Measurements from ENCODE around the gene HDAC2.
"Not testable (repeated sequence)": the region's sequence is repeated elsewhere in the genome, so short reads cannot be mapped to it uniquely, and the experiment has no call there.

Gene HDAC2

DNA sequence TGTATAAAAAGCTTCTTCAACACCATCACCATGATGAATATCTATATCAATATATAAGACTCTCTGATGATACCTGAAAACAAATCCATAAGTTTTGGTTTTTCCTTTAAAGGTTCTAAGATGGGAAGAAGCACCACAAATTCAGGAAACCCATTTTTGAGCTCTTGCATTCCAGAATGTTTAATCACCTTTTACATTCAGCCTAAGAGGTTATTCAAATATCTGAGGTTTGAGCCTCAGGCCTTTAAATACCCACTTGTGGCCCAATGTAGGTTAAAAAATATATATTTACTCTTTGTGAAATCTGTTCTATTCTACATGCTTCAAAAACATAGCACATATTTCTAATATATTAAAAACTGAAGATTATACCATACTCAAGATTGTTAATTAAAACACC is 17.6 kb downstream of the HDAC2 start:
- Histone ChIP-seq H3K27ac (ENCODE audit: low read depth, low read length) (no peak overlapping the region), H3K9ac (ENCODE audit: low read depth in 1 of 2, low read length in 2 of 2) (no peak overlapping the region), H3K27me3 (ENCODE audit: control insufficient read depth in 1 of 2, insufficient read depth in 2 of 2, low read length in 2 of 2) (no peaks in the 10 kb centered on the region), H3K9me3 (ENCODE audit: control insufficient read depth in 1 of 2, low read length in 2 of 2) (no peaks in the 10 kb centered on the region), H3K4me1 (ENCODE audit: control insufficient read depth in 1 of 2, insufficient read depth in 2 of 2, low read length in 2 of 2) (peaks cover 0 to 6% of the 10 kb centered on the region in 2 donors), H3K36me3 (ENCODE audit: control insufficient read depth in 1 of 2, insufficient read depth in 2 of 2, low read length in 2 of 2) (peaks cover 23 to 51% of the 10 kb centered on the region in 2 donors), H3K4me3 (ENCODE audit: low read depth in 1 of 2, low read length in 2 of 2) (no peak overlapping the region)

DNA sequence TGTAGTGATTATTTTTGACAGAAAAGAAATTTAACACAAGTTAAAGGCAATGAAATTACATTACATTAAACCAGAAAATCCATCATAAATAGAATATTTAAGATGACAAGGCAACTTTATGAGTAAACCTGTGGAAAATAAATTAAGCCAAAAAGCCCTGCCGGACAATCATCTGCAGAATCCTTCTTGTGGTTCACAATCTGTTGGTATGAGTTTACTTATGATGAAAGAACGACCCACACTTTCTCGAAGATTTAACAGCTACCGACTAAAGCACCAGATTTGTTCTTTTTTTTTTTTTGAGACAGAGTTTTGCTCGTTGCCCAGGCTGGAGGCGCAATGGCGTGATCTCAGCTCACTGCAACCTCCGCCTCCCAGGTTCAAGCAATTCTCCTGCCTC is 21.4 kb downstream of the HDAC2 start:
- Histone ChIP-seq H3K36me3 (ENCODE audit: control insufficient read depth in 1 of 2, insufficient read depth in 2 of 2, low read length in 2 of 2) (peaks cover 18 to 56% of the 10 kb centered on the region in 2 donors), H3K27me3 (ENCODE audit: control insufficient read depth in 1 of 2, insufficient read depth in 2 of 2, low read length in 2 of 2) (no peaks in the 10 kb centered on the region), H3K4me1 (ENCODE audit: control insufficient read depth in 1 of 2, insufficient read depth in 2 of 2, low read length in 2 of 2) (no peaks in the 10 kb centered on the region), H3K9ac (ENCODE audit: low read depth in 1 of 2, low read length in 2 of 2) (no peak overlapping the region), H3K9me3 (ENCODE audit: control insufficient read depth in 1 of 2, low read length in 2 of 2) (no peaks in the 10 kb centered on the region), H3K27ac (ENCODE audit: low read depth, low read length) (no peak overlapping the region), H3K4me3 (ENCODE audit: low read depth in 1 of 2, low read length in 2 of 2) (no peak overlapping the region)

DNA sequence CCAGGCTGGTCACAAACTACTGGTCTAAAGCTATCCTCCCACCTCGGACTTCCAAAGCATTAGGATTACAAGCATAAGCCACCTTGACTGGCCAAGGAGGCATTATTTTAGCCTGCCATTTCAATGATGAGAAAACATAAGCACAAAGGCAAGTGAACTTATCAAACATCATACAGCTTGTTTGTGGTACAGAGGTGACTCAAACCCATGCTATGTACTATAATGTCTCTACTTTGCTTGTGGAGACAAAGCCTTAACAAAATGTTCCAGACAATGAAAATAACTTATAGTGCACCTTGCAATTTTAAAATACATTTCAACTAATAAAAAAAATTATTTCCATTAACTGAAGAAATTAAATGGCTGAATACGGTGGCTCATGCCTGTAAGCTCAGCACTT is 26.2 kb downstream of the HDAC2 start:
- Histone ChIP-seq H3K4me3 (ENCODE audit: low read depth in 1 of 2, low read length in 2 of 2) (no peak overlapping the region), H3K9me3 (ENCODE audit: control insufficient read depth in 1 of 2, low read length in 2 of 2) (no peaks in the 10 kb centered on the region), H3K27me3 (ENCODE audit: control insufficient read depth in 1 of 2, insufficient read depth in 2 of 2, low read length in 2 of 2) (no peaks in the 10 kb centered on the region), H3K4me1 (ENCODE audit: control insufficient read depth in 1 of 2, insufficient read depth in 2 of 2, low read length in 2 of 2) (no peaks in the 10 kb centered on the region), H3K9ac (ENCODE audit: low read depth in 1 of 2, low read length in 2 of 2) (no peak overlapping the region), H3K27ac (ENCODE audit: low read depth, low read length) (no peak overlapping the region), H3K36me3 (ENCODE audit: control insufficient read depth in 1 of 2, insufficient read depth in 2 of 2, low read length in 2 of 2) (peaks cover 19 to 62% of the 10 kb centered on the region in 2 donors)

DNA sequence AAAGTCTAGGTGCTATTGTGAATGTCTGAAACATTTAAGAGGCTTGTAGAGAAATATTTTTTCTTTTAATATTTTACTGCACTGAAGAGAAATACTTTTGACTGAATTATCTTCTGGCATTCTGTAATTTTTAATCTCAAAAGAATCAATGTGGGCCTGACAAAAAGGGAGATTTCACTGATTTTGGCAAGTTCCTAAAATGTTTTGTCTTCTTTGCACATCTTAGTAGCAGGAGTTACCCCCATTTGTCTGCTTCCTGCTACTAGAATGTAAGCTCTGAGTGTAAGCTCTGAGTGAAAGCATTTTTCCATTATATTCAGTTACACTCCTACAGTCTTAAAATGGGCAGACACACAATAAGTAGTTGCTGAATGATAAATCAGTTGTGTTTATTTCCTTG is 31.1 kb downstream of the HDAC2 start:
- Histone ChIP-seq H3K27me3 (ENCODE audit: control insufficient read depth in 1 of 2, insufficient read depth in 2 of 2, low read length in 2 of 2) (no peaks in the 10 kb centered on the region), H3K36me3 (ENCODE audit: control insufficient read depth in 1 of 2, insufficient read depth in 2 of 2, low read length in 2 of 2) (peaks cover 15 to 42% of the 10 kb centered on the region in 2 donors), H3K4me1 (ENCODE audit: control insufficient read depth in 1 of 2, insufficient read depth in 2 of 2, low read length in 2 of 2) (no peaks in the 10 kb centered on the region), H3K9ac (ENCODE audit: low read depth in 1 of 2, low read length in 2 of 2) (no peak overlapping the region), H3K27ac (ENCODE audit: low read depth, low read length) (no peak overlapping the region), H3K4me3 (ENCODE audit: low read depth in 1 of 2, low read length in 2 of 2) (no peak overlapping the region), H3K9me3 (ENCODE audit: control insufficient read depth in 1 of 2, low read length in 2 of 2) (no peaks in the 10 kb centered on the region)

DNA sequence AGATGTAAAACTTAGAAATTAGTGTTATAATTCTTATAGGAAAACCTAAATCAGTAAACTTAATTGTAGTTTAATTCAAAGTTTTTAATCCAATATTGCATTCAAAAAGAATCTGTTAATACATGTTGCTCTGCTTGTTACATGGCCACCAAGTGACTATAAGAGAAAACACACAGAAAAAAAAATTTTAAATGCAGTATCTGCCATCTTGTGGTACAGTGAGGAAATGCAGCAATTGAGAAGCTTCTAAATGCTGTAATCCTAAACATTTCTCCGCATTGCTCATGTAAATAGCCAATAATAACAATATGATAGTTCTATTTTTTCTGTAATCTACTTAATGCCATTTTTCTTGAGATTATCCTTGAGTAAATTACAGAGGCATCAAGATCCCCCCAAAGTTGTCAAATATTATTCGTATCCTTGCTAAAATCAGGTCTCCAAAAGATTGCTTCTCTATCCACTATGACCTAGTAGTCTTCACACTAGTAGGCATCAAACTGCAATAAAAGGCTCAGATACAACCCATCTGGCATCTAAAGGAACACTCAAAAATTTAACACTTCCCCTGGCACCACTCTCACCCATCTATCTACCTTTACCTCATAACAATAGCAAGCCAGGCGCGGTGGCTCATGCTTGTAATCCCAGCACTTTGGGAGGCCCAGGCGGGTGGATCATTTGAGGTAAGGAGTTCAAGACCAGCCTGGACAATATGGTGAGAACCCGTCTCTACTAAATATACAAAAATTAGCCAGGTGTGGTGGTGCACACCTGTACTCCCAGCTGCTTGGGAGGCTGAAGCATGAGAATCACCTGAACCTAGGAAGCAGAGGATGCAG is 34.6 kb downstream of the HDAC2 start:
- no peak overlapping the region for H3K4me3 ChIP-seq (ENCODE audit: low read depth in 1 of 2, low read length in 2 of 2)
- H3K27ac ChIP-seq (ENCODE audit: low read depth, low read length), result no peak overlapping the region
- H3K36me3 ChIP-seq (ENCODE audit: control insufficient read depth in 1 of 2, insufficient read depth in 2 of 2, low read length in 2 of 2), result peaks cover 0 to 22% of the 10 kb centered on the region in 2 donors
- no peak overlapping the region for H3K9ac ChIP-seq (ENCODE audit: low read depth in 1 of 2, low read length in 2 of 2)
- peaks cover 0 to under 1% of the 10 kb centered on the region in 2 donors for H3K9me3 ChIP-seq (ENCODE audit: control insufficient read depth in 1 of 2, low read length in 2 of 2)
- H3K27me3 ChIP-seq (ENCODE audit: control insufficient read depth in 1 of 2, insufficient read depth in 2 of 2, low read length in 2 of 2), result no peaks in the 10 kb centered on the region
- no peaks in the 10 kb centered on the region for H3K4me1 ChIP-seq (ENCODE audit: control insufficient read depth in 1 of 2, insufficient read depth in 2 of 2, low read length in 2 of 2)

DNA sequence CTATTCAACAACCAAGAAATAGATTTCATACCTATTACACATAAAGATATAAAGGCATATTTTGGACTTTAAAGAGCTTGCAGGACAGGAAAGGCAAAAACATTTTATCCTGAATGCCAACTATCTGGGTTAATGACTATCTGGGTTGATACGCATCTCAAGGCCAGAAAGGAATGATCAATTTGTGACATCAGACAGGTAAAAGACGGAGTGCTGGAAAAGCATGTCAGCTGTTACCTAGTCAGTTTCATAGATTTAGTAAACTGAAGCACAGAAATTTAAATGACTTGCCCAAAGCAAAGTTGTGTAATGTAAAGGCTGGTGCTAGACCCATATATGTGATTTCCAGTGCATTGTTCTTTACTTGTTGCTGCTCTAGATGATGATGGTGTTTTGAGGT is 36.8 kb downstream of the HDAC2 start:
- H3K4me1 ChIP-seq (ENCODE audit: control insufficient read depth in 1 of 2, insufficient read depth in 2 of 2, low read length in 2 of 2), result no peaks in the 10 kb centered on the region
- H3K27ac ChIP-seq (ENCODE audit: low read depth, low read length), result no peak overlapping the region
- H3K4me3 ChIP-seq (ENCODE audit: low read depth in 1 of 2, low read length in 2 of 2), result no peak overlapping the region
- H3K9ac ChIP-seq (ENCODE audit: low read depth in 1 of 2, low read length in 2 of 2), result no peak overlapping the region
- H3K36me3 ChIP-seq (ENCODE audit: control insufficient read depth in 1 of 2, insufficient read depth in 2 of 2, low read length in 2 of 2), result peaks cover 0 to 4% of the 10 kb centered on the region in 2 donors
- H3K27me3 ChIP-seq (ENCODE audit: control insufficient read depth in 1 of 2, insufficient read depth in 2 of 2, low read length in 2 of 2), result no peaks in the 10 kb centered on the region
- peaks cover 6 to 13% of the 10 kb centered on the region in 2 donors for H3K9me3 ChIP-seq (ENCODE audit: control insufficient read depth in 1 of 2, low read length in 2 of 2)

DNA sequence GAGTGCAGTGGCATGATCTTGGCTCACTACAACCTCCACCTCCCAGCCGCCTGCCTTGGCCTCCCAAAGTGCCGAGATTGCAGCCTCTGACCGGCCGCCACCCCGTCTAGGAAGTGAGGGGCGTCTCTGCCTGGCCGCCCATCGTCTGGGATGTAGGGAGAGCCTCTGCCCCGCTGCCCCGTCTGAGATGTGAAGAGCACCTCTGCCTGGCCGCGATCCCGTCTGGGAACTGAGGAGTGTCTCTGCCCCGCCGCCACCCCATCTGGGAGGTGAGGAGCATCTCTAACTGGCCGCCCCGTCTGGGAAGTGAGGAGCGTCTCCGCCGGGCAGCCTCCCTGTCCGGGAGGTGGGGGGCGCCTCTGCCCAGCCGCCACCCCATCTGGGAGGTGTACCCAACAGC is 39.0 kb downstream of the HDAC2 start:
- H3K27ac ChIP-seq (ENCODE audit: low read depth, low read length); H3K4me3 ChIP-seq (ENCODE audit: low read depth in 1 of 2, low read length in 2 of 2); H3K9ac ChIP-seq (ENCODE audit: low read depth in 1 of 2, low read length in 2 of 2); H3K4me1 ChIP-seq (ENCODE audit: control insufficient read depth in 1 of 2, insufficient read depth in 2 of 2, low read length in 2 of 2); H3K27me3 ChIP-seq (ENCODE audit: control insufficient read depth in 1 of 2, insufficient read depth in 2 of 2, low read length in 2 of 2); H3K36me3 ChIP-seq (ENCODE audit: control insufficient read depth in 1 of 2, insufficient read depth in 2 of 2, low read length in 2 of 2): not testable (repeated sequence)
- peaks cover 7 to 13% of the 10 kb centered on the region in 2 donors for H3K9me3 ChIP-seq (ENCODE audit: control insufficient read depth in 1 of 2, low read length in 2 of 2)

DNA sequence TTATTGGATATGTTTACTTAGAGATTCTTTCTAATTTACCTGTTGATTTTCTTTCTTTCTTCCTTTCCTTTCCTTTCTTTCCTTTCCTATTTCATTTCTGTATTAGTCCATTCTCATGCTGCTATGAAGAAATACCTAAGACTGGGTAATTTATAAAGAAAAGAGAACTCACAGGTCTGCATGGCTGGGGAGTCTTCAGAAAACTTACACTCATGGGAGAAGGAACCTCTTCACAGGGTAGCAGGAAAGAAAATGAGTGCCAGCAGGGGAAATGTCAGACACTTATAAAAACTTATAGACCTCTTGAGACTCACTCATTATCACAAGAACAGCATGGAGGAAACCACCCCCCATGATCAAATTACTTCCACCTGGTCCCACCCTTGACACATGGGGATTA is 40.8 kb downstream of the HDAC2 start:
- Histone ChIP-seq H3K4me1 (ENCODE audit: control insufficient read depth in 1 of 2, insufficient read depth in 2 of 2, low read length in 2 of 2) (no peaks in the 10 kb centered on the region), H3K4me3 (ENCODE audit: low read depth in 1 of 2, low read length in 2 of 2) (no peak overlapping the region), H3K9ac (ENCODE audit: low read depth in 1 of 2, low read length in 2 of 2) (no peak overlapping the region), H3K27me3 (ENCODE audit: control insufficient read depth in 1 of 2, insufficient read depth in 2 of 2, low read length in 2 of 2) (no peaks in the 10 kb centered on the region), H3K36me3 (ENCODE audit: control insufficient read depth in 1 of 2, insufficient read depth in 2 of 2, low read length in 2 of 2) (no peaks in the 10 kb centered on the region), H3K27ac (ENCODE audit: low read depth, low read length) (no peak overlapping the region), H3K9me3 (ENCODE audit: control insufficient read depth in 1 of 2, low read length in 2 of 2) (peaks cover 7 to 13% of the 10 kb centered on the region in 2 donors)

DNA sequence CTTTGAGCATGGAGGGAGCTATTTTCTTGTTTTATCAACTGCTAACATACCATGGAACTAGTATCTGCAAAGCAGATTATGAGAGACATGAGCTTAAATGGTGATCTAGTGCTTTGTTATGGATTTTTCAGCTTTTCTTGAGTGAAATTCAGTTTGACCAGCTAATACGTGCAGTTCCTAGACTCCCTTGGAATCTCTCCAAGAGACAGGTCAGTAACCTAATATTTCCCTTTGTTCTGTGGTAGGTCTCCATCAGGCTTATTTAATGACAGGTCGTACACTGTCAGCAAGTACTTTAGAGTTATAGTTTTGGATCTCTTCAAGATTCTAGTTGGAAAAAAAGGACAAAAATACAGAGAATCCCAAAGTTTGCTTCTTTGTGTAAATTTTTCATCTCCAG is 43.9 kb downstream of the HDAC2 start:
- Histone ChIP-seq H3K4me3 (ENCODE audit: low read depth in 1 of 2, low read length in 2 of 2) (no peak overlapping the region), H3K27ac (ENCODE audit: low read depth, low read length) (no peak overlapping the region), H3K36me3 (ENCODE audit: control insufficient read depth in 1 of 2, insufficient read depth in 2 of 2, low read length in 2 of 2) (no peaks in the 10 kb centered on the region)

DNA sequence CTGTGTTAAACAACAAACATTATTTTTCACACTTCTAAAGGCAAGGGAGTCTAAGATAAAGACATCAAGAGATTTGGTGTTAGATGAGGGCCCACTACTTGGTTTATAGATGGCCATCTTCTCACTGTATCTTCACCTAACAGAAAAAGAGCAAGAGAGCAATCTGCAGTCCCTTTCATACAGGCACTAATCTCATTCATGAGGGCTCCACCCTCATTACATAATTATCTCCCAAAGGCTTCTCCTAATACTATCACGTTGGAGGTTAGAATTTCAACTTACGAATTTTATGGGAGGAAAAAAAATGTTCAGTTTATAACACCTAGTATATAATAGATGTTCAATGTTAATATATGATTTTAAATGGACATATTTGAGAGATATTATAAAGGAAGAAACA is 45.6 kb downstream of the HDAC2 start:
- H3K4me3 ChIP-seq (ENCODE audit: low read depth in 1 of 2, low read length in 2 of 2), result no peak overlapping the region
- H3K9ac ChIP-seq (ENCODE audit: low read depth in 1 of 2, low read length in 2 of 2), result no peak overlapping the region
- no peak overlapping the region for H3K27ac ChIP-seq (ENCODE audit: low read depth, low read length)
- peaks cover 6 to 7% of the 10 kb centered on the region in 2 donors for H3K9me3 ChIP-seq (ENCODE audit: control insufficient read depth in 1 of 2, low read length in 2 of 2)
- peaks cover 6% of the 10 kb centered on the region in 2 donors for H3K4me1 ChIP-seq (ENCODE audit: control insufficient read depth in 1 of 2, insufficient read depth in 2 of 2, low read length in 2 of 2)
- no peaks in the 10 kb centered on the region for H3K27me3 ChIP-seq (ENCODE audit: control insufficient read depth in 1 of 2, insufficient read depth in 2 of 2, low read length in 2 of 2)
- H3K36me3 ChIP-seq (ENCODE audit: control insufficient read depth in 1 of 2, insufficient read depth in 2 of 2, low read length in 2 of 2), result no peaks in the 10 kb centered on the region

More for the DNA sequence above, 43.9 kb downstream of the HDAC2 start:
- Histone ChIP-seq H3K9me3 (ENCODE audit: control insufficient read depth in 1 of 2, low read length in 2 of 2) (peaks cover 7 to 13% of the 10 kb centered on the region in 2 donors), H3K27me3 (ENCODE audit: control insufficient read depth in 1 of 2, insufficient read depth in 2 of 2, low read length in 2 of 2) (no peaks in the 10 kb centered on the region), H3K9ac (ENCODE audit: low read depth in 1 of 2, low read length in 2 of 2) (no peak overlapping the region), H3K4me1 (ENCODE audit: control insufficient read depth in 1 of 2, insufficient read depth in 2 of 2, low read length in 2 of 2) (no peaks in the 10 kb centered on the region)
